PC-9 (cell line): ENCODE measurements around the gene FBLIM1. TPM values are rescaled to one million over a fixed set of nuclear protein-coding genes. Genes with fewer than 3 reads are reported as not detected.

Experiments used
- BruUV-seq: library from RNA; stranded (reverse); fragments of 400-500 nt; replicated peaks from 2 replicates; lab custom pipeline; 2021; lab: Mats Ljungman, UMichigan
- CTCF ChIA-PET: fragments of 300-600 bp; sonication (Branson Sonifier 250); formaldehyde crosslinking; loops from one replicate; lab custom pipeline; 2022; ENCODE audit warnings: antibody characterized with exemption; lab: Charles Lee
- POLR2A ChIA-PET: fragments of 300-600 bp; sonication (Branson Sonifier 250); formaldehyde crosslinking; loops from one replicate; lab custom pipeline; 2022; ENCODE audit warnings: antibody characterized with exemption; ENCODE audit not compliant: unreplicated experiment; lab: Charles Lee
- DNase-seq, 2 experiments: peaks; one replicate each; pipeline versions ENCODE4 v3.0.0 to v3.0.0-alpha.2; 2015 to 2022; ENCODE audit warnings: mixed read lengths in 1 of 2
- H2AFZ ChIP-seq: fragments of 200-600 bp; sonication (generic); 2 replicates; pipeline ENCODE4 v1.8.1; 2017; ENCODE audit warnings: antibody characterized with exemption
- H3F3A ChIP-seq: fragments of 200-600 bp; sonication (generic); 2 replicates; pipeline ENCODE4 v1.8.1; 2017; ENCODE audit warnings: antibody characterized with exemption, mild to moderate bottlenecking, low read depth; ENCODE audit not compliant: insufficient read depth
- H3K27ac ChIP-seq: fragments of 200-600 bp; sonication (generic); 2 replicates; pipeline ENCODE4 v1.6.1; 2016; ENCODE audit warnings: mixed run types
- H3K27me3 ChIP-seq: fragments of 200-600 bp; sonication (generic); 2 replicates; pipeline ENCODE4 v1.6.1; 2016; ENCODE audit warnings: low read depth, mixed run types; ENCODE audit not compliant: insufficient read depth
- H3K36me3 ChIP-seq: fragments of 200-600 bp; sonication (generic); 2 replicates; pipeline ENCODE4 v1.6.1; 2016; ENCODE audit warnings: low read depth, mixed run types
- H3K4me1 ChIP-seq: fragments of 200-600 bp; sonication (generic); replicated peaks from 2 replicates; pipeline ENCODE4 v1.6.1; 2016; ENCODE audit warnings: mixed run types; ENCODE audit not compliant: insufficient read depth
- H3K4me2 ChIP-seq: fragments of 200-600 bp; sonication (generic); 2 replicates; pipeline ENCODE4 v1.6.1; 2017; ENCODE audit warnings: mixed run types
- H3K4me3 ChIP-seq: fragments of 200-600 bp; sonication (generic); 2 replicates; pipeline ENCODE4 v1.6.1; 2016; ENCODE audit warnings: mixed run types
- H3K79me2 ChIP-seq: fragments of 200-600 bp; sonication (generic); 2 replicates; pipeline ENCODE4 v1.6.1; 2017; ENCODE audit warnings: low read depth, mixed run types
- H3K9me2 ChIP-seq: fragments of 200-600 bp; sonication (generic); 2 replicates; pipeline ENCODE4 v1.8.1; 2017; ENCODE audit warnings: mild to moderate bottlenecking; ENCODE audit not compliant: insufficient read depth
- H3K9me3 ChIP-seq: fragments of 200-600 bp; sonication (generic); 2 replicates; pipeline ENCODE4 v1.8.1; 2016; ENCODE audit warnings: low read depth; ENCODE audit not compliant: insufficient read depth
- H4K20me1 ChIP-seq: fragments of 200-600 bp; sonication (generic); 2 replicates; pipeline ENCODE4 v1.8.1; 2017; ENCODE audit not compliant: insufficient read depth
- EZH2 ChIP-seq: fragments of 200-600 bp; sonication (generic); IDR thresholded peaks from 2 replicates; pipeline ENCODE4 v1.8.0; 2017; ENCODE audit warnings: antibody characterized with exemption, low read depth
- intact Hi-C: fragments of 100-400 bp; cut with micrococcal nuclease; formaldehyde crosslinking; loops from one replicate; pipeline ENCODE4 v1.10.0; 2022; ENCODE audit not compliant: unreplicated experiment
- total RNA-seq: library from RNA; stranded (reverse); gene quantifications from 2 replicates; pipeline ENCODE4 v1.2.3, GENCODE V29; 2021
- TF ChIP-seq, protein P1 (sequence below): fragments of 200-600 bp; sonication (generic); conservative IDR thresholded peaks from 2 replicates; pipeline ENCODE4 v1.6.1; 2017; ENCODE audit warnings: mixed run types, antibody characterized with exemption, mild to moderate bottlenecking, moderate library complexity

FBLIM1 gene
- total RNA-seq, 1 experiment from 2014 or later = 57.2 TPM

DNA sequence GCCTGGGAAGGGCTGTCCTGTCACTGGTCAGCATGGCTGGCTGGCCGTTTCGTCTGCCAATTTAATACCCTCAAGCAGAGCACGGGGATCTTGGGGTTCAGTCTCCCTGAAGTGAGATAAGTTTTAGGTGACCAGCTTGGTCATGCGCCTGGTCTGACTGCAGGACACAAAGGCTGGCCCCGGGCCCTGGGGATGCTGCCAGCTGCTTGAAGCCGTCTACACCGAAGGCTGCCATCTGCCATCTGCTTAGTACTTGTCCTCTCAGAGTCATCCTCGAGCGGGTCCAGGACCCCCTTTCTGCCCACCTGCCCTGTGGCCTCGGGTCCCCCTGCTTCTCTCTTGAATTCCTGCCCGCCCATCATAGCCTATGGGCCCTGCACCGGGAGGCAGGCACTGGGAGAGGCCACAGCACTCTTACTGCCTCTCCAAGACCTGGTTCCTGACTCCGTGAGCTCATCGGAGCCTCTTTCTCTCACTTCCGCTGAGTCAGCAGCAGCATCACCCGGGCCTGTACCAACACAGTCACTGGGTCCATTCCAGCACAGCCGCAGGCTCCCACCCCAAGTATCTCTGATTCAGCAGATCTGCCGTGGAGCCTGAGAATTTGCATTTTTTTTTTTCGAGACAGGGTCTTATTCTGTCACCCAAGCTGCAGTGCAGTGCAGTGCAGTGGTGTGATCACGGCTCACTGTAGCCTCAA is 7.0 kb downstream of the FBLIM1 start:
- POLR2A ChIA-PET = no interaction called here
- BruUV-seq = no TSS peak

DNA sequence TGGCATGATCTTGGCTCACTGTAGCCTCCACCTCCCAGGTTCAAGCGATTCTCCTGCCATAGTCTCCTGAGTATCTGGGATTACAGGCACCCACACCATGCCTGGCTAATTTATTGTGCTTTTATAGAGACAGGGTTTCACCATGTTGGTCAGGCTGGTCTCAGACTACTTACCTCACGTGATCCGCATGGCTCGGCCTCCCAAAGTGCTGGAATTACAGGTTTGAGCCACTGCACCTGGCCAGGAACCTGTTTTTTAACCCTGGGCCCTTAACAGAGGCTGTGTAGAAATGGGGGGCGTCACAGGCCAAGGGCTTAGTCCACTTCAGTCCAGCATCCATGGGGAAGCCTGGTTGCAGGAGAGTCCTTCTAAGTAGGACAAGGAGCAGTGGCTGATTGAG is 9.3 kb downstream of the FBLIM1 start:
- H3K9me3 ChIP-seq = no peaks in the 10 kb centered on the region
- no peak overlapping the region for H3K27ac ChIP-seq
- ChIA-PET CTCF (no interaction called here), POLR2A (no interaction called here)
- peaks cover 5% of the 10 kb centered on the region; the same call in 1 of the 2 replicates for H3K4me1 ChIP-seq
- H3K4me3 ChIP-seq = no peak overlapping the region
- TF ChIP-seq EZH2 = no peak
- TF ChIP-seq, protein P1, sequence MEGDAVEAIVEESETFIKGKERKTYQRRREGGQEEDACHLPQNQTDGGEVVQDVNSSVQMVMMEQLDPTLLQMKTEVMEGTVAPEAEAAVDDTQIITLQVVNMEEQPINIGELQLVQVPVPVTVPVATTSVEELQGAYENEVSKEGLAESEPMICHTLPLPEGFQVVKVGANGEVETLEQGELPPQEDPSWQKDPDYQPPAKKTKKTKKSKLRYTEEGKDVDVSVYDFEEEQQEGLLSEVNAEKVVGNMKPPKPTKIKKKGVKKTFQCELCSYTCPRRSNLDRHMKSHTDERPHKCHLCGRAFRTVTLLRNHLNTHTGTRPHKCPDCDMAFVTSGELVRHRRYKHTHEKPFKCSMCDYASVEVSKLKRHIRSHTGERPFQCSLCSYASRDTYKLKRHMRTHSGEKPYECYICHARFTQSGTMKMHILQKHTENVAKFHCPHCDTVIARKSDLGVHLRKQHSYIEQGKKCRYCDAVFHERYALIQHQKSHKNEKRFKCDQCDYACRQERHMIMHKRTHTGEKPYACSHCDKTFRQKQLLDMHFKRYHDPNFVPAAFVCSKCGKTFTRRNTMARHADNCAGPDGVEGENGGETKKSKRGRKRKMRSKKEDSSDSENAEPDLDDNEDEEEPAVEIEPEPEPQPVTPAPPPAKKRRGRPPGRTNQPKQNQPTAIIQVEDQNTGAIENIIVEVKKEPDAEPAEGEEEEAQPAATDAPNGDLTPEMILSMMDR = no peak
- no peak for DNase-seq
- intact Hi-C loops = no loop called here
- no TSS peak for BruUV-seq
- H3K36me3 ChIP-seq = no peaks in the 10 kb centered on the region; the same call in 1 of the 2 replicates
- H3K27me3 ChIP-seq = no peaks in the 10 kb centered on the region
- H3K9me2 ChIP-seq = no peaks in the 10 kb centered on the region
- no peak overlapping the region for H3K4me2 ChIP-seq
- no peaks in the 10 kb centered on the region for H3F3A ChIP-seq
- no peaks in the 10 kb centered on the region for H3K79me2 ChIP-seq
- H4K20me1 ChIP-seq = no peaks in the 10 kb centered on the region
- no peak overlapping the region for H2AFZ ChIP-seq

More for the DNA sequence above, 7.0 kb downstream of the FBLIM1 start:
- H3K27ac ChIP-seq = no peak overlapping the region
- H3K4me2 ChIP-seq = no peak overlapping the region
- no peaks in the 10 kb centered on the region for H3K9me3 ChIP-seq
- intact Hi-C loops = no loop called here
- H3K9me2 ChIP-seq = no peaks in the 10 kb centered on the region
- H3K4me3 ChIP-seq = no peak overlapping the region
- no peaks in the 10 kb centered on the region for H3K27me3 ChIP-seq
- TF ChIP-seq, protein P1 = no peak
- CTCF ChIA-PET = no interaction called here
- H3K36me3 ChIP-seq = no peaks in the 10 kb centered on the region; the same call in 1 of the 2 replicates
- no peak overlapping the region for H2AFZ ChIP-seq
- H3K79me2 ChIP-seq = no peaks in the 10 kb centered on the region
- peaks cover 8% of the 10 kb centered on the region; the same call in 1 of the 2 replicates for H3K4me1 ChIP-seq
- no peaks in the 10 kb centered on the region for H3F3A ChIP-seq
- no peak for DNase-seq
- no peaks in the 10 kb centered on the region for H4K20me1 ChIP-seq

DNA sequence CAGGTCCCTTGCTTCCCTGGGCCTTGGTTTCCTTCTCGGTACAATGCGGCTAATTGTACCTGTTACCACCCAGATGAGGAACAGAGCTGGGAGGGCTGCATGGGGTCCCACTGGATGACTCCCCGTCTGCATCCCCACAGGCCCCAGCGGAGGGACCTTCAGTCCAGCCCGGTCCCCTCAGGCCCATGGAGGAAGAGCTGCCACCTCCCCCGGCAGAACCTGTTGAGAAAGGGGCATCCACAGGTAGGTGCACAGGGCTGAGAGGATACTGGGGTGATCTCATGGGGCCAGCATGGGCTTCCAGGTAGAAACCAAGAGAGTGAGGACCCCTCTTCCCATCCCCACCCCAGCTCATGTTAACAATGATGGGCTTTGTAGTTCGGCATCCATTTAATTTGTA is 9.8 kb downstream of the FBLIM1 start:
- CTCF ChIA-PET = no interaction called here
- no peaks in the 10 kb centered on the region; the same call in 1 of the 2 replicates for H3K36me3 ChIP-seq
- no TSS peak for BruUV-seq

More for the DNA sequence above, 9.8 kb downstream of the FBLIM1 start:
- Histone ChIP-seq H3K9me3 (no peaks in the 10 kb centered on the region), H3K27ac (no peak overlapping the region), H3F3A (no peaks in the 10 kb centered on the region), H3K9me2 (no peaks in the 10 kb centered on the region), H3K4me1 (peaks cover 5% of the 10 kb centered on the region; the same call in 1 of the 2 replicates), H2AFZ (no peak overlapping the region), H3K4me3 (no peak overlapping the region), H4K20me1 (no peaks in the 10 kb centered on the region), H3K27me3 (no peaks in the 10 kb centered on the region), H3K4me2 (no peak overlapping the region), H3K79me2 (no peaks in the 10 kb centered on the region)
- DNase-seq = no peak
- intact Hi-C loops = no loop called here
- no peak for TF ChIP-seq EZH2
- TF ChIP-seq, protein P1 = no peak
- POLR2A ChIA-PET = no interaction called here
